Dedifferentiated amniotic fluid mesenchymal stem cell (primary cell): ENCODE results near the gene NDUFV1.

Experiments used
- DNase-seq: peaks from one replicate; pipeline ENCODE4 v3.0.0-alpha.2; 2016; ENCODE audit errors: extremely low spot score

Gene NDUFV1

GRCh38 chr11:67606492-67607295 is at the start of gene NDUFV1:
Gene NDUFV1 (plus strand): TSS chr11:67606936. CDS start chr11:67607005, 69 bp downstream.
- DNase-seq: peak; percentile 84

- no peak for DNase-seq
Measured at GRCh38 chr11:67558084-67558772, 48.5 kb upstream of the NDUFV1 start.

GRCh38 chr11:67561971-67562619 is 44.6 kb upstream of the NDUFV1 start:
- no peak for DNase-seq

GRCh38 chr11:67562963-67563704 is 43.6 kb upstream of the NDUFV1 start:
- no peak for DNase-seq

GRCh38 chr11:67563705-67564114 is 43.0 kb upstream of the NDUFV1 start:
- DNase-seq: peak; percentile 30

GRCh38 chr11:67564230-67564629 is 42.5 kb upstream of the NDUFV1 start:
- no peak for DNase-seq

- no peak for DNase-seq
Measured at GRCh38 chr11:67571443-67571842, 35.3 kb upstream of the NDUFV1 start.

- DNase-seq: no peak
Measured at GRCh38 chr11:67572305-67572704, 34.4 kb upstream of the NDUFV1 start.

- DNase-seq: no peak
Measured at GRCh38 chr11:67572747-67573419, 33.9 kb upstream of the NDUFV1 start.

GRCh38 chr11:67574938-67575337 is 31.8 kb upstream of the NDUFV1 start:
- DNase-seq: no peak

- no peak for DNase-seq
Measured at GRCh38 chr11:67576735-67577475, 29.8 kb upstream of the NDUFV1 start.

- no peak for DNase-seq
Measured at GRCh38 chr11:67577951-67578350, 28.8 kb upstream of the NDUFV1 start.

GRCh38 chr11:67581469-67581868 is 25.3 kb upstream of the NDUFV1 start:
- no peak for DNase-seq

GRCh38 chr11:67582011-67582410 is 24.7 kb upstream of the NDUFV1 start:
- DNase-seq: no peak

GRCh38 chr11:67583247-67584204 is 23.2 kb upstream of the NDUFV1 start, which contains the start of gene GSTP1:
Gene GSTP1 (plus strand): TSS chr11:67583812. CDS start chr11:67583844, 32 bp downstream.
- DNase-seq: peak; percentile 84

GRCh38 chr11:67584205-67584880 is 22.4 kb upstream of the NDUFV1 start:
- peak; percentile 22 for DNase-seq

- DNase-seq: no peak
Measured at GRCh38 chr11:67584881-67585873, 21.6 kb upstream of the NDUFV1 start.
